Progenitor cell of endocrine pancreas (in vitro differentiated cells): ENCODE data around the gene PDE1A. TPM values are rescaled to one million over a fixed set of nuclear protein-coding genes. Genes with fewer than 3 reads are reported as not detected.

Source experiments
- DNase-seq: peaks from one replicate; pipeline ENCODE4 v3.0.0; 2021; ENCODE audit warnings: low spot score; ENCODE audit not compliant: unreplicated experiment
- H3K27ac Mint-ChIP-seq: 2 replicates; pipeline ENCODE4 v1.8.0; 2021; ENCODE audit warnings: mild to moderate bottlenecking, moderate library complexity, mixed read lengths
- H3K27me3 Mint-ChIP-seq: 2 replicates; pipeline ENCODE4 v1.8.0; 2021; ENCODE audit warnings: mixed read lengths
- H3K36me3 Mint-ChIP-seq: 2 replicates; pipeline ENCODE4 v1.8.0; 2022; ENCODE audit warnings: mixed read lengths; ENCODE audit not compliant: insufficient read depth
- H3K4me1 Mint-ChIP-seq: 2 replicates; pipeline ENCODE4 v1.8.0; 2021; ENCODE audit warnings: low read depth, mixed read lengths
- H3K4me3 Mint-ChIP-seq: 2 replicates; pipeline ENCODE4 v1.8.0; 2021; ENCODE audit warnings: low read depth, mild to moderate bottlenecking, moderate library complexity, mixed read lengths
- H3K9me3 Mint-ChIP-seq: 2 replicates; pipeline ENCODE4 v1.8.0; 2021; ENCODE audit warnings: low read depth, mixed read lengths
- CTCF ChIP-seq: fragments of 200-600 bp; sonication (generic); IDR thresholded peaks from one replicate; pipeline ENCODE4 v1.5.0; 2021; ENCODE audit warnings: antibody characterized with exemption, mild to moderate bottlenecking; ENCODE audit not compliant: unreplicated experiment
- total RNA-seq: library from RNA; stranded (reverse); gene quantifications from 2 replicates; pipeline ENCODE4 v1.2.1, GENCODE V29; 2021

The PDE1A gene
- total RNA-seq, 1 donor from 2014 or later = 2.9 TPM

DNA sequence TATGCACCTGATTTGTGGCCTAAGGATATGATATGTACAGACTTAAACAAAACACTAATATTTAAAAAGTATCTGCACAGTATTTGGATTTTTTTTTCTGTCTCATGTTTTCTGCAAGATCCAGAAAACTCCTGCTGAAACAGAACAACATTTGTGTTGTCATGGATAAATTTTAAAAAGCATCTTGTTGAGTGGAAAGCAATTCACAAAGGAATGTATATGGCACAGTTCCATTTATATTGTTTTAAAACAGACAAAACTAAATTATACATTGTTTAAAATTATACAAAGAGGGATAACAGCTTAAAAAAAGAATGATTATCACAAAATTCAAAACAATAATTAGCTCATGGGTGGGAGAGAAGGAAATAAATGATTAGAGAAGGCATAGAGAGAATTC lies 247.7 kb downstream of the PDE1A start:
- H3K27me3 Mint-ChIP-seq = no peaks in the 10 kb centered on the region
- no peak for TF ChIP-seq CTCF
- peaks cover 1% of the 10 kb centered on the region for H3K36me3 Mint-ChIP-seq
- peaks cover 3% of the 10 kb centered on the region for H3K9me3 Mint-ChIP-seq
- DNase-seq = no peak
- peaks cover 4% of the 10 kb centered on the region for H3K4me1 Mint-ChIP-seq
- H3K4me3 Mint-ChIP-seq = no peak overlapping the region
- no peak overlapping the region for H3K27ac Mint-ChIP-seq

DNA sequence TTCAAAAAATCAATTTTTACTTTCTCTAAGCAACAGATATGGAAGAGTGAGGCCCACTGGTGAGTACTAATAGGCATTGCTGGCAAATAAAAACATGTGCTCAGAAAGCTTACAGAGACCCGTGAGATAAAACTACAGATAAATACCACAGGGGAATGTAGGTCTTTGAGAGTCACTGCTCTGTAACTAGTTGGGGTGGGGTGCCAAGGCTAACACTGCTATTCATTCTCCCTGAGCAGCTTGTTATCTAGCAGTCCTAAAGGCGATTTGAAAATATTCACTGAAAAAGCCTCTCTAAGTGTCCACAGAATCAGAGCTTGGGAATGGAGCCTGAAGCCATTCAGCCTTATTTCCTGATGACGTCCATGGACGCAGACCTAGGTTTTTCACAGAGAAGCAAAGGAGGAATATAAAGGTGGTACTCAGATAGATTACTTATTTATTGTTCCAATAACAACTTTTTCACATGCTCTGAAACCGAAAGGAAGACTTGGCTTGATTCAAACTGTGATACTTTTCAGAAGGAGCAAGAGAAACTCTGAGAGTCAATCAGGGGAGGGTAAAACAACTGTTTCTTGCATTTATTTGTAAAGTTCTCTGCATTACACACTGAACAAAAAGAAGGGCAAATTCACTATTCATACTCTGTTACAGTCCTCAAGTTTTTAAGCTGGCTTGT lies 252.8 kb downstream of the PDE1A start:
- no peaks in the 10 kb centered on the region for H3K36me3 Mint-ChIP-seq
- no peak for TF ChIP-seq CTCF
- H3K4me1 Mint-ChIP-seq = peaks cover 11% of the 10 kb centered on the region
- peaks cover 2% of the 10 kb centered on the region for H3K9me3 Mint-ChIP-seq
- DNase-seq = no peak
- no peaks in the 10 kb centered on the region for H3K27me3 Mint-ChIP-seq
- peak overlapping the region; percentile 31 for H3K27ac Mint-ChIP-seq
- no peak overlapping the region for H3K4me3 Mint-ChIP-seq

- no peak for TF ChIP-seq CTCF
- Mint-ChIP-seq H3K4me1 (peaks cover 12% of the 10 kb centered on the region), H3K4me3 (no peak overlapping the region), H3K27ac (no peak overlapping the region), H3K27me3 (no peaks in the 10 kb centered on the region), H3K36me3 (no peaks in the 10 kb centered on the region), H3K9me3 (peaks cover 2% of the 10 kb centered on the region)
- no peak for DNase-seq
Observed at GRCh38 chr2:182170341-182170740, 256.5 kb downstream of the PDE1A start.

- H3K27me3 Mint-ChIP-seq = no peaks in the 10 kb centered on the region
- no peak for TF ChIP-seq CTCF
- H3K36me3 Mint-ChIP-seq = no peaks in the 10 kb centered on the region
- H3K4me3 Mint-ChIP-seq = no peak overlapping the region
- no peaks in the 10 kb centered on the region for H3K9me3 Mint-ChIP-seq
- peaks cover 2% of the 10 kb centered on the region for H3K4me1 Mint-ChIP-seq
- no peak overlapping the region for H3K27ac Mint-ChIP-seq
- no peak for DNase-seq
Observed at GRCh38 chr2:182167882-182168281, 259.0 kb downstream of the PDE1A start.

GRCh38 chr2:182166841-182167240 lies 260.0 kb downstream of the PDE1A start:
- H3K9me3 Mint-ChIP-seq = no peaks in the 10 kb centered on the region
- no peaks in the 10 kb centered on the region for H3K27me3 Mint-ChIP-seq
- H3K4me3 Mint-ChIP-seq = no peak overlapping the region
- no peaks in the 10 kb centered on the region for H3K36me3 Mint-ChIP-seq
- peaks cover 2% of the 10 kb centered on the region for H3K4me1 Mint-ChIP-seq
- H3K27ac Mint-ChIP-seq = no peak overlapping the region
- no peak for DNase-seq
- no peak for TF ChIP-seq CTCF
